ENCODE results near the gene CDH3. TPM values are rescaled to one million over a fixed set of nuclear protein-coding genes. Genes with fewer than 3 reads are reported as not detected.

The CDH3 gene
- total and polyA plus RNA-seq, 2 of the 13 experiments (the other 11 are each of a cell fraction or from before 2014, with no cell fraction given): 0.11 TPM; not detected in 1

GRCh38 chr16:68749432-68749831 is 104.3 kb downstream of the CDH3 start (continued):
- TF ChIP-seq, protein P1, sequence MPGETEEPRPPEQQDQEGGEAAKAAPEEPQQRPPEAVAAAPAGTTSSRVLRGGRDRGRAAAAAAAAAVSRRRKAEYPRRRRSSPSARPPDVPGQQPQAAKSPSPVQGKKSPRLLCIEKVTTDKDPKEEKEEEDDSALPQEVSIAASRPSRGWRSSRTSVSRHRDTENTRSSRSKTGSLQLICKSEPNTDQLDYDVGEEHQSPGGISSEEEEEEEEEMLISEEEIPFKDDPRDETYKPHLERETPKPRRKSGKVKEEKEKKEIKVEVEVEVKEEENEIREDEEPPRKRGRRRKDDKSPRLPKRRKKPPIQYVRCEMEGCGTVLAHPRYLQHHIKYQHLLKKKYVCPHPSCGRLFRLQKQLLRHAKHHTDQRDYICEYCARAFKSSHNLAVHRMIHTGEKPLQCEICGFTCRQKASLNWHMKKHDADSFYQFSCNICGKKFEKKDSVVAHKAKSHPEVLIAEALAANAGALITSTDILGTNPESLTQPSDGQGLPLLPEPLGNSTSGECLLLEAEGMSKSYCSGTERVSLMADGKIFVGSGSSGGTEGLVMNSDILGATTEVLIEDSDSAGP (CRISPR knock-in tag; IDR thresholded peaks at IDR 0.05; ENCODE audit: borderline replicate concordance): peak; percentile 53; the same call in 1 of the 2 replicates
- peak; percentile 53; the same call in 1 of the 2 replicates for TF ChIP-seq MEIS2 (CRISPR knock-in tag; IDR thresholded peaks at IDR 0.05)
- TF ChIP-seq NFE2L1 (CRISPR knock-in tag; IDR thresholded peaks at IDR 0.05; ENCODE audit: borderline replicate concordance): no peak
- TF ChIP-seq HDAC6 (IDR thresholded peaks at IDR 0.05; ENCODE audit: low read depth, low read length): no peak
- TF ChIP-seq, protein P2, sequence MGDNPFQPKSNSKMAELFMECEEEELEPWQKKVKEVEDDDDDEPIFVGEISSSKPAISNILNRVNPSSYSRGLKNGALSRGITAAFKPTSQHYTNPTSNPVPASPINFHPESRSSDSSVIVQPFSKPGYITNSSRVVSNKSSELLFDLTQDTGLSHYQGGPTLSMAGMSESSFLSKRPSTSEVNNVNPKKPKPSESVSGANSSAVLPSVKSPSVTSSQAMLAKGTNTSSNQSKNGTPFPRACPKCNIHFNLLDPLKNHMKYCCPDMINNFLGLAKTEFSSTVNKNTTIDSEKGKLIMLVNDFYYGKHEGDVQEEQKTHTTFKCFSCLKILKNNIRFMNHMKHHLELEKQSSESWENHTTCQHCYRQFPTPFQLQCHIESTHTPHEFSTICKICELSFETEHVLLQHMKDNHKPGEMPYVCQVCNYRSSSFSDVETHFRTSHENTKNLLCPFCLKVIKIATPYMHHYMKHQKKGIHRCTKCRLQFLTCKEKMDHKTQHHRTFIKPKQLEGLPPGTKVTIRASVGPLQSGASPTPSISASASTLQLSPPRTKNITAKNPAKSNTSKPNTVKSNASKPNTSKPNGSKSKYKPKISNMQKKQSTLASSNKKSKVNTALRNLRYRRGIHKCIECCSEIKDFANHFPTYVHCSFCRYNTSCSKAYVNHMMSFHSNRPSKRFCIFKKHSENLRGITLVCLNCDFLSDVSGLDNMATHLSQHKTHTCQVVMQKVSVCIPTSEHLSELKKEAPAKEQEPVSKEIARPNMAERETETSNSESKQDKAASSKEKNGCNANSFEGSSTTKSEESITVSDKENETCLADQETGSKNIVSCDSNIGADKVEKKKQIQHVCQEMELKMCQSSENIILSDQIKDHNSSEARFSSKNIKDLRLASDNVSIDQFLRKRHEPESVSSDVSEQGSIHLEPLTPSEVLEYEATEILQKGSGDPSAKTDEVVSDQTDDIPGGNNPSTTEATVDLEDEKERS (CRISPR knock-in tag; IDR thresholded peaks at IDR 0.05): peak; percentile 30; the same call in 1 of the 2 replicates
- TF ChIP-seq REPIN1 (CRISPR knock-in tag; IDR thresholded peaks at IDR 0.05; ENCODE audit: borderline replicate concordance, low read depth): peak; percentile 70; the same call in 1 of the 2 replicates
- no peak for TF ChIP-seq ZNF766 (CRISPR knock-in tag; IDR thresholded peaks at IDR 0.05; ENCODE audit: borderline replicate concordance)
- TF ChIP-seq SP2 (CRISPR knock-in tag; IDR thresholded peaks at IDR 0.05): no peak
- peak; percentile 58; the same call in 1 of the 2 replicates for TF ChIP-seq SIX4 (CRISPR knock-in tag; IDR thresholded peaks at IDR 0.05)
- TF ChIP-seq, protein P3, sequence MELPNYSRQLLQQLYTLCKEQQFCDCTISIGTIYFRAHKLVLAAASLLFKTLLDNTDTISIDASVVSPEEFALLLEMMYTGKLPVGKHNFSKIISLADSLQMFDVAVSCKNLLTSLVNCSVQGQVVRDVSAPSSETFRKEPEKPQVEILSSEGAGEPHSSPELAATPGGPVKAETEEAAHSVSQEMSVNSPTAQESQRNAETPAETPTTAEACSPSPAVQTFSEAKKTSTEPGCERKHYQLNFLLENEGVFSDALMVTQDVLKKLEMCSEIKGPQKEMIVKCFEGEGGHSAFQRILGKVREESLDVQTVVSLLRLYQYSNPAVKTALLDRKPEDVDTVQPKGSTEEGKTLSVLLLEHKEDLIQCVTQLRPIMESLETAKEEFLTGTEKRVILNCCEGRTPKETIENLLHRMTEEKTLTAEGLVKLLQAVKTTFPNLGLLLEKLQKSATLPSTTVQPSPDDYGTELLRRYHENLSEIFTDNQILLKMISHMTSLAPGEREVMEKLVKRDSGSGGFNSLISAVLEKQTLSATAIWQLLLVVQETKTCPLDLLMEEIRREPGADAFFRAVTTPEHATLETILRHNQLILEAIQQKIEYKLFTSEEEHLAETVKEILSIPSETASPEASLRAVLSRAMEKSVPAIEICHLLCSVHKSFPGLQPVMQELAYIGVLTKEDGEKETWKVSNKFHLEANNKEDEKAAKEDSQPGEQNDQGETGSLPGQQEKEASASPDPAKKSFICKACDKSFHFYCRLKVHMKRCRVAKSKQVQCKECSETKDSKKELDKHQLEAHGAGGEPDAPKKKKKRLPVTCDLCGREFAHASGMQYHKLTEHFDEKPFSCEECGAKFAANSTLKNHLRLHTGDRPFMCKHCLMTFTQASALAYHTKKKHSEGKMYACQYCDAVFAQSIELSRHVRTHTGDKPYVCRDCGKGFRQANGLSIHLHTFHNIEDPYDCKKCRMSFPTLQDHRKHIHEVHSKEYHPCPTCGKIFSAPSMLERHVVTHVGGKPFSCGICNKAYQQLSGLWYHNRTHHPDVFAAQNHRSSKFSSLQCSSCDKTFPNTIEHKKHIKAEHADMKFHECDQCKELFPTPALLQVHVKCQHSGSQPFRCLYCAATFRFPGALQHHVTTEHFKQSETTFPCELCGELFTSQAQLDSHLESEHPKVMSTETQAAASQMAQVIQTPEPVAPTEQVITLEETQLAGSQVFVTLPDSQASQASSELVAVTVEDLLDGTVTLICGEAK (IDR thresholded peaks at IDR 0.05): no peak
- TF ChIP-seq, protein P3 (CRISPR knock-in tag; IDR thresholded peaks at IDR 0.05): peak; percentile 36; the same call in 1 of the 2 replicates
- TF ChIP-seq, protein P4, sequence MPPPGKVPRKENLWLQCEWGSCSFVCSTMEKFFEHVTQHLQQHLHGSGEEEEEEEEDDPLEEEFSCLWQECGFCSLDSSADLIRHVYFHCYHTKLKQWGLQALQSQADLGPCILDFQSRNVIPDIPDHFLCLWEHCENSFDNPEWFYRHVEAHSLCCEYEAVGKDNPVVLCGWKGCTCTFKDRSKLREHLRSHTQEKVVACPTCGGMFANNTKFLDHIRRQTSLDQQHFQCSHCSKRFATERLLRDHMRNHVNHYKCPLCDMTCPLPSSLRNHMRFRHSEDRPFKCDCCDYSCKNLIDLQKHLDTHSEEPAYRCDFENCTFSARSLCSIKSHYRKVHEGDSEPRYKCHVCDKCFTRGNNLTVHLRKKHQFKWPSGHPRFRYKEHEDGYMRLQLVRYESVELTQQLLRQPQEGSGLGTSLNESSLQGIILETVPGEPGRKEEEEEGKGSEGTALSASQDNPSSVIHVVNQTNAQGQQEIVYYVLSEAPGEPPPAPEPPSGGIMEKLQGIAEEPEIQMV (CRISPR knock-in tag; IDR thresholded peaks at IDR 0.05; ENCODE audit: low read depth): no peak
- no peak for TF ChIP-seq ZNF143 (CRISPR knock-in tag; IDR thresholded peaks at IDR 0.05)
- no peak for TF ChIP-seq YEATS4 (CRISPR knock-in tag; IDR thresholded peaks at IDR 0.05; ENCODE audit: borderline replicate concordance)
